Left ventricle myocardium superior (tissue), 1 donor: ENCODE data around the gene SCN9A. TPM values are rescaled to one million over a fixed set of nuclear protein-coding genes. Genes with fewer than 3 reads are reported as not detected.
"Not testable (repeated sequence)": the region's sequence is repeated elsewhere in the genome, so short reads cannot be mapped to it uniquely, and the experiment has no call there.

ENCODE experiments used
- ATAC-seq: fragments of 200-7000 bp; cut with Tn5 transposase; one replicate; pipeline ENCODE4 v1.9.1; 2020; ENCODE audit warnings: mild to moderate bottlenecking, moderate library complexity
- DNase-seq: peaks from one replicate; pipeline ENCODE4 v3.0.0-alpha.2; 2020
- intact Hi-C: fragments of 100-400 bp; cut with micrococcal nuclease; formaldehyde crosslinking; loops from one replicate; pipeline ENCODE4 v1.11.0; 2022
- total RNA-seq: library from RNA; stranded (reverse); fragmentation: NEBNext Ultra II Directional; extraction: Animal tissue kit (Norgen Biotek cat#: 25700); gene quantifications from one replicate; pipeline ENCODE4 v1.2.1, GENCODE V29; 2021
- donor health status: DM: no; HTN: yes; CAD: no; lungs with severe emphysema.

SCN9A gene
- total RNA-seq, 1 donor from 2014 or later: 1.3 TPM

- ATAC-seq, intact Hi-C loops, DNase-seq: not testable (repeated sequence)
Measured at GRCh38 chr2:166209367-166209766, 166.4 kb downstream of the SCN9A start.

DNA sequence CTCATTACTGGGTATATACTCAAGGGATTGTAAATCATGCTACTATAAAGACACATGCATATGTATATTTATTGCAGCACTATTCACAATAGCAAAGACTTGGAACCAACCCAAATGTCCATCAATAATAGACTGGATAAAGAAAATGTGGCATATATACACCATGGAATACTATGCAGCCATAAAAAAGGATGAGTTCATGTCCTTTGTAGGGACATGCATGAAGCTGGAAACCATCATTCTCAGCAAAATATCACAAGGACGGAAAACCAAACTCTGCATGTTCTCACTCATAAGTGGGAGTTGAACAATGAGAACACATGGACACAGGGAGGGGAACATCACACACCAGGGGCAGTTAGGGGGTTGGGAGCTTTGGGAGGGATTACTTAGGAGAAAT lies 169.6 kb downstream of the SCN9A start:
- DNase-seq, intact Hi-C loops, ATAC-seq: not testable (repeated sequence)

GRCh38 chr2:166202778-166203177 lies 173.0 kb downstream of the SCN9A start:
- no peak for DNase-seq
- no peak for ATAC-seq
- intact Hi-C loops: no loop called here

DNA sequence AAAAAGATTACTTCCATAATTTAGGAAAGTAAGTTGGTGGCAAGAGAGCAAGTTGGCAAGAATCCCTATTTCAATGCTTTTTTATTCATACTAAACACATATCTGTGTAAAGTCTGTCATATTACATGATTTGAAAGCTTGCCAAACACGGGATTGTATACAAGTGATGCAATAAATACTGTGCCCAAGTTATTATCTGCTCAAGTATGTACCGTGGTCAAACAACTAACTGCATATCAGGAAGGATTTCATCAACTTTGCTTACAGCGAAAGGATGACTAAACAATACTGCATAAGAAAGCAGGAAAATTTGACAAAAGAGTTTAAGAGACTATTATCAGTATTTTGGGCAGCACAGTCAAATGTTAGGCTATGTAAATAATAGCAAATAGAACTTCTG lies 178.3 kb downstream of the SCN9A start:
- ATAC-seq (no peak), DNase-seq (no peak)
- intact Hi-C loops: no loop called here

GRCh38 chr2:166193407-166193806 lies 182.3 kb downstream of the SCN9A start:
- no peak for ATAC-seq
- DNase-seq: no peak
- intact Hi-C loops: no loop called here

DNA sequence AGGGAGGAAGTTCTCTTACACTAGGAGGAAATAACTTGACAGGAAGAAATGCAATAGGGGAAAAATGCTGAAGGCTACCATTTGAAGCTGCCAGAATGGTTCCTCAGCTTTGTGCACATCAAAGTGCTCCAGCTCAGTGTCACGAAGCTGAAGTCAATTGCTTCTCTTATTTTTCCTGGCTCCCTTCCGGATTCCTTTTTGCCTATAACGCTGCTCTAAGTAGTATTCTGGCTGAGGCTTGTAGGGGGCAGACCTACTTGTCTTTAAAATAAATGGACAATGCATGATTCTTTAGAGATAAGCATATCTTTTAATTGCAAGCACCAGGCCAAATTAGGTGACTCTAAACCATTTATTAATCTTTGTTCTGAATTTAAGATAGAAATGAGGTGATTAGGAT lies 187.7 kb downstream of the SCN9A start:
- ATAC-seq: no peak
- DNase-seq: no peak
- intact Hi-C loops: no loop called here

GRCh38 chr2:166184789-166185188 lies 191.0 kb downstream of the SCN9A start:
- ATAC-seq: no peak
- intact Hi-C loops: no loop called here
- DNase-seq: no peak

DNA sequence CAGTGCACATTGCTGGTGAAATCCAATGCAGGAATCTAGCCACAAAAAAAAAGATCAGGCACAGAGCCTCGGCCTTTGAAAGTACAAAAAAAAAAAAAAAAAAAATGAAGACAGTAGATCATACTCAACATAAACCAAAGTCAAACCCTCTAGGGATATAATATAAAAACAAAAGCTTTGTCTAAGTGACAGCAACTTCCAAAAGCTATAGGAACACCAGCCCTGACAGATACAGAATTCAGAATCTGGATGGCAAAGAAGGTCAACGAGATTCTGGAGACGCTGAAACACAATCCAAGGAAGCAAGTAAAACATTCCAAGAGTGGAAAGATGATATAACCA lies 194.0 kb downstream of the SCN9A start:
- DNase-seq (no peak), ATAC-seq (no peak)
- intact Hi-C loops: no loop called here

GRCh38 chr2:166180951-166181812 lies 194.6 kb downstream of the SCN9A start:
- ATAC-seq (peak; percentile 53), DNase-seq (peak; percentile 36)
- intact Hi-C loops: no loop called here

DNA sequence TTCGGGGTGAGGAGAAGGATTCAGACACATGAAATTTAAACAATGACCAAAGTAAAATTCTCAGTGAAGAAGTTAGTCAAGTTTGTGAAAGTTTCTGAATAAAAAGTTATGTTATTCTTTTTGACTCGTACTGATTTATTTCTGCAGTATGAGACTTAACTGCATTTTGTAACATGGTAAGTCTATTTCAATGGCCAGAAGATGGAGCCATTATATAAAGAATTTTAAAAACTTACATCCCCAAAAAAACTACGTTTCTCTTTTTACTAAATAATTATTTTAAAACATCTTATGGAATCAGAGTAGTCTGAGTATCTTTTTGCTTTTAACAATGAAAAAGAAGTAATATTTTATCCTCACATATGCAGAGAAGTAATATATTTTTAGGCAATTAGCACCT lies 196.5 kb downstream of the SCN9A start:
- ATAC-seq (no peak), DNase-seq (no peak)
- intact Hi-C loops: no loop called here

DNA sequence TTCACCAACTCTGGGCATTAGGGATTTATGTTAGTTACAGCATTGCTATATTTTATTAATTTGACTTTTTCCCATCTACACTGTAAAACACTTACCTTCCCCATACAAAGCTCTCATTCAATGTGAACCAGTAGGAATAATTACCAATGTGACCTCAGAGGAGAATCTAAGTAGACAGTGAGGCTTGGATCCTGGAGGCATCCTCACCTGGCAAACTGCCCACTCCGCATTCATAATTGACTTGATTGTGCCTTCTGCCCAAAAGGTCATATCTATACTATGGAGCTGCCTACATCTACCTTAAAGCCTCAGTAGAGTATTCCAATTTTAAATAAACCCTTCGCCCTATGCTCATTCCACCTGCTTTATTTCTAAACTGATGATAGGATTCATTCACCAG lies 202.5 kb downstream of the SCN9A start:
- intact Hi-C loops: loop anchor here (5.0 kb wide), 1 partner anchor 116 kb away; no protein-coding TSS in a partner anchor
- DNase-seq (no peak), ATAC-seq (no peak)

GRCh38 chr2:166171216-166171615 lies 204.5 kb downstream of the SCN9A start:
- no peak for DNase-seq
- intact Hi-C loops: loop anchor here (5.0 kb wide), 1 partner anchor 114 kb away; no protein-coding TSS in a partner anchor

GRCh38 chr2:166170356-166170755 lies 205.4 kb downstream of the SCN9A start:
- intact Hi-C loops: loop anchor here (5.0 kb wide), 1 partner anchor 113 kb away; no protein-coding TSS in a partner anchor
- ATAC-seq (no peak), DNase-seq (no peak)

More at GRCh38 chr2:166171216-166171615, 204.5 kb downstream of the SCN9A start:
- no peak for ATAC-seq

- DNase-seq: no peak
- ATAC-seq: no peak
- intact Hi-C loops: no loop called here
Measured at GRCh38 chr2:166167449-166167848, 208.3 kb downstream of the SCN9A start.

DNA sequence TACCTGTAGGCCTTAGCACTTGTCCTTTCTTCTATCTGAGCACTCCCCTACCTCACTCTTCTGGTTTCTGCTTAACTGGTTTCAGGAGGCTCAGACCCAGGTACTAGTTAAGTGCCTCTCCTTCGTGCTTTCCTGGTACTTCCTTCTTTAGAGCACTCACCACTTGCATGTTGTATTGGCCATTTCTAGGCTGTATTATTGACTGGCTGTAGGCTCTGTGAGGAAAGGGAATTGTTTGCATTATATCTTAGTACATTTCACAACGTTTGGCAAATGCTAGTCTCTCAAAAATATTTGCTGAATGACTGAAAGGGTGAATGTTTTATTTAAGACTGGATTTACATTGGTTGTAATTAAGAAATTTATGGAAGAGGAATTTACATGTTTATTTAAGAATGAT lies 212.0 kb downstream of the SCN9A start:
- ATAC-seq (no peak), DNase-seq (no peak)
- intact Hi-C loops: no loop called here

- DNase-seq (no peak), ATAC-seq (no peak)
- intact Hi-C loops: no loop called here
Measured at GRCh38 chr2:166158546-166158945, 217.2 kb downstream of the SCN9A start.

DNA sequence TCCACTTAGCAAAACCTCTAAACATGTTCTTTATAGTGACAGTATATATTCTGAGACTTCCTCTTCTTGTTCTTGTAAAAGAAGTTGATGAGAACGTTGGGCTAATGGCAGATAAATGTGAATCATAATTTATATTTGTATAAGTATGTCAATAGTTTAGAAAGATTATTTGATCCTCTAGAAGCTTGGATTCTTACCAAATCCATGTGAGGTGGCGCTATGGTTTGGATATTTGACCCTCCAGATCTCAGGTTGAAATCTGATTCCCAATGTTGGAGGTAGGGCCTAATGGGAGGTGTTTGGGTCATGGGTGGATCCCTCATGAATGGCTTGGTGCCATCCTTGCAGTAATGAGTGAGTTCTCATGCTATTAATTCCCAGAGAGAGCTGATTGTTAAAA lies 218.2 kb downstream of the SCN9A start:
- intact Hi-C loops: no loop called here
- DNase-seq (no peak), ATAC-seq (no peak)

- ATAC-seq (no peak), DNase-seq (no peak)
- intact Hi-C loops: no loop called here
Measured at GRCh38 chr2:166156985-166157490, 218.7 kb downstream of the SCN9A start.

DNA sequence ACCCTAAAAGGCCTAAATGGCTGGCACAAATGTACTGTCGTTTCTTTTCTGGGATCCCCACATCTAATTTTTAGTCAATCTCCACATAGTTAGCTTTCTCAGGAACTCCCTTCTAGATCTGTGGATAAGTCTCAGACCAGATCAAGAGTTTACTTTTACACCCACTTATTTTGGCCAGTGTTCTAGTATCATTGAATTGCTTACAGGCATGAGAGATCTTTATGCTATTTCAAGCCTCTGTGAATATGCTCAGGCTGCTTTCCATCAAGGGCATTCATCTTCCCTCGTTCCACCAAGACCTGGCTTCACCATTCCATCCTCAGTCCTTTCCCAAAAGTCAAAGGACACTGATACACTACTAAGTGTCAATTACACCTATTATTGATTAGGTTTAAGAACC lies 220.2 kb downstream of the SCN9A start:
- intact Hi-C loops: no loop called here
- ATAC-seq (no peak), DNase-seq (no peak)

DNA sequence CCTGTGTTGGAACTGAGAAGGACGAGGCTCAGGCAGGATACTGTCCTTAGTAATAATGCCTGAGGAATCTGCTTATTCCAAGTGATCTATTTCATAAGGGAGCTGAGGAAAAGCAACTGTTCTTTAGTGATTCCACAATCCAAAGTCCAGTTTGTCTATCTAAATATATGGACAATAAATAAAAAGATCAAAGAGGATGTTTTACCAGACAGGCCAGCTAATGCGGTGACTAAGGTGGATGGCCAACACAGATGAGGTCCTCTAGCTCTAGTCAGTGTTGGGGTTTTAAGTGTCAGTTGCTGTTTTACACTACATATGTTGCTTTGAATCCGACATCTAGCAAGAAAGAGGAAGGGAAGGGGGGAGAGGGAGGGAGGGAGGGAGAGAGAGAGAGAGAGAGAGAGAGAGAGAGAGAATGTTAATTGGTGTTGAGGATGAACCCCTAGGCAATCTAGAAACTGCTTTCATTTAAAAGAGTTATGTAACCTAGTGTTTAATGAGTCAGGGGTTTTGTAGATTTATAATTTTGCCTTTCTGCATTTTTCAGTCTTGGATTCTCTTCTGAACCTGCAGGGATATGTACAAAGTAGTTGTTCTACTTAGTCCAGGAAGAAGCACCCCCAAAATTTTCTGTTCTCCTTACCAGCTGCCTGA lies 220.9 kb downstream of the SCN9A start:
- no peak for ATAC-seq
- intact Hi-C loops: no loop called here
- no peak for DNase-seq
